ENCODE measurements around the gene WDFY2.

Gene WDFY2

GRCh38 chr13:51783428-51784094 is 199.3 kb downstream of the WDFY2 start:
- no peak for DNase-seq (ENCODE audit: low read depth)
- no peak for TF ChIP-seq CTCF (conservative IDR thresholded peaks at IDR 0.05; ENCODE audit: low read length)
- no peak overlapping the region for H3K4me3 ChIP-seq (ENCODE audit: low read length)

GRCh38 chr13:51784097-51784496 is 199.8 kb downstream of the WDFY2 start:
- H3K4me3 ChIP-seq (ENCODE audit: low read length): no peak overlapping the region

GRCh38 chr13:51785712-51786424 is 201.6 kb downstream of the WDFY2 start:
- DNase-seq (ENCODE audit: low read depth): peak; percentile 54
- H3K4me3 ChIP-seq (ENCODE audit: low read length): no peak overlapping the region

More at GRCh38 chr13:51784097-51784496, 199.8 kb downstream of the WDFY2 start:
- DNase-seq (ENCODE audit: low read depth): no peak
- TF ChIP-seq CTCF (conservative IDR thresholded peaks at IDR 0.05; ENCODE audit: low read length): no peak

GRCh38 chr13:51786425-51787265 is 202.4 kb downstream of the WDFY2 start:
- TF ChIP-seq CTCF (conservative IDR thresholded peaks at IDR 0.05; ENCODE audit: low read length): no peak
- DNase-seq (ENCODE audit: low read depth): peak; percentile 24
- no peak overlapping the region; the same call in 1 of the 2 replicates for H3K4me3 ChIP-seq (ENCODE audit: low read length)

More at GRCh38 chr13:51785712-51786424, 201.6 kb downstream of the WDFY2 start:
- no peak for TF ChIP-seq CTCF (conservative IDR thresholded peaks at IDR 0.05; ENCODE audit: low read length)

- H3K4me3 ChIP-seq (ENCODE audit: low read length): no peak overlapping the region
- peak; percentile 68 for DNase-seq (ENCODE audit: low read depth)
- TF ChIP-seq CTCF (conservative IDR thresholded peaks at IDR 0.05; ENCODE audit: low read length): no peak
Measured at GRCh38 chr13:51793570-51794271, 209.5 kb downstream of the WDFY2 start.

- no peak overlapping the region for H3K4me3 ChIP-seq (ENCODE audit: low read length)
- DNase-seq (ENCODE audit: low read depth): no peak
- TF ChIP-seq CTCF (conservative IDR thresholded peaks at IDR 0.05; ENCODE audit: low read length): no peak
Measured at GRCh38 chr13:51794964-51795363, 210.7 kb downstream of the WDFY2 start.

Data from AG10803 (cell line).